RWPE2 (cell line): ENCODE measurements around the gene MTERF1.
A peak's percentile ranks its signal among the peaks of the same experiment; 100 is the strongest.

ENCODE experiments used
- ATAC-seq: fragments of 200-7000 bp; cut with Tn5 transposase; 3 replicates; pipeline ENCODE4 v1.9.1; 2021; ENCODE audit warnings: low read depth
- DNase-seq: peaks from one replicate; pipeline ENCODE4 v3.0.0-alpha.2; 2020; ENCODE audit warnings: low spot score
- H3K27ac ChIP-seq: fragments of 450-650 bp; 2 replicates; pipeline ENCODE4 v1.5.1; 2017; ENCODE audit warnings: mild to moderate bottlenecking; ENCODE audit not compliant: poor library complexity, severe bottlenecking
- H3K27me3 ChIP-seq: fragments of 250-450 bp; sonication (Bioruptor Pico); 2 replicates; pipeline ENCODE4 v1.5.1; 2021; ENCODE audit warnings: mild to moderate bottlenecking, moderate library complexity; ENCODE audit not compliant: insufficient read depth, poor library complexity, severe bottlenecking
- H3K36me3 ChIP-seq: fragments of 250-450 bp; sonication (Bioruptor Pico); 2 replicates; pipeline ENCODE4 v1.5.1; 2020; ENCODE audit warnings: low read depth, mild to moderate bottlenecking, moderate library complexity
- H3K4me1 ChIP-seq: fragments of 250-450 bp; sonication (Bioruptor Pico); 2 replicates; pipeline ENCODE4 v1.5.1; 2021; ENCODE audit warnings: mild to moderate bottlenecking, moderate library complexity; ENCODE audit not compliant: insufficient read depth, poor library complexity, severe bottlenecking
- H3K4me3 ChIP-seq: fragments of 250-450 bp; sonication (Bioruptor Pico); 2 replicates; pipeline ENCODE4 v1.5.1; 2021; ENCODE audit warnings: mild to moderate bottlenecking, moderate library complexity; ENCODE audit not compliant: severe bottlenecking
- H3K9me3 ChIP-seq: fragments of 250-450 bp; sonication (Bioruptor Pico); 2 replicates; pipeline ENCODE4 v1.5.1; 2021; ENCODE audit warnings: mild to moderate bottlenecking, moderate library complexity; ENCODE audit not compliant: severe bottlenecking
- CTCF ChIP-seq: fragments of 450-650 bp; IDR thresholded peaks from one replicate; pipeline ENCODE4 v1.5.1; 2017; ENCODE audit warnings: mild to moderate bottlenecking, moderate library complexity; ENCODE audit not compliant: poor library complexity, severe bottlenecking

MTERF1 gene

GRCh38 chr7:91846436-91846835, 34.1 kb downstream of the MTERF1 start:
- Histone ChIP-seq H3K27ac (no peak overlapping the region), H3K9me3 (no peaks in the 10 kb centered on the region), H3K4me1 (peaks cover 16% of the 10 kb centered on the region), H3K4me3 (no peak overlapping the region), H3K36me3 (no peaks in the 10 kb centered on the region), H3K27me3 (no peaks in the 10 kb centered on the region)
- DNase-seq (no peak), ATAC-seq (no peak)
- TF ChIP-seq CTCF: no peak

GRCh38 chr7:91843831-91844230, 36.7 kb downstream of the MTERF1 start:
- no peaks in the 10 kb centered on the region for H3K36me3 ChIP-seq
- no peak overlapping the region for H3K4me3 ChIP-seq
- H3K4me1 ChIP-seq: peaks cover 3% of the 10 kb centered on the region
- H3K27me3 ChIP-seq: no peaks in the 10 kb centered on the region
- DNase-seq (no peak), ATAC-seq (no peak)
- no peaks in the 10 kb centered on the region for H3K9me3 ChIP-seq
- no peak overlapping the region for H3K27ac ChIP-seq
- no peak for TF ChIP-seq CTCF

GRCh38 chr7:91838439-91838838, 42.1 kb downstream of the MTERF1 start:
- H3K27ac ChIP-seq: no peak overlapping the region

GRCh38 chr7:91837397-91838070, 43.0 kb downstream of the MTERF1 start:
- Histone ChIP-seq H3K4me3 (no peak overlapping the region), H3K27me3 (no peaks in the 10 kb centered on the region), H3K4me1 (peaks cover 6% of the 10 kb centered on the region), H3K27ac (no peak overlapping the region), H3K9me3 (no peaks in the 10 kb centered on the region), H3K36me3 (no peaks in the 10 kb centered on the region)
- DNase-seq: no peak
- TF ChIP-seq CTCF: no peak
- ATAC-seq: no peak

More at GRCh38 chr7:91838439-91838838, 42.1 kb downstream of the MTERF1 start:
- Histone ChIP-seq H3K9me3 (no peaks in the 10 kb centered on the region), H3K27me3 (no peaks in the 10 kb centered on the region), H3K36me3 (no peaks in the 10 kb centered on the region), H3K4me3 (no peak overlapping the region), H3K4me1 (peaks cover 6% of the 10 kb centered on the region)
- TF ChIP-seq CTCF: no peak
- no peak for DNase-seq
- ATAC-seq: no peak

- no peak for TF ChIP-seq CTCF
- H3K27ac ChIP-seq: peak overlapping the region; percentile 14
- peak; percentile 46; the same call in 1 of the 3 replicates for ATAC-seq
- H3K4me3 ChIP-seq: no peak overlapping the region
- H3K36me3 ChIP-seq: no peaks in the 10 kb centered on the region
- no peaks in the 10 kb centered on the region for H3K27me3 ChIP-seq
- DNase-seq: no peak
- peaks cover 6% of the 10 kb centered on the region for H3K4me1 ChIP-seq
- no peaks in the 10 kb centered on the region for H3K9me3 ChIP-seq
These were observed 44.6 kb downstream of the MTERF1 start for GRCh38 chr7:91835826-91836368.
